ENCODE data around the gene CCDC40. TPM values are rescaled to one million over a fixed set of nuclear protein-coding genes. Genes with fewer than 3 reads are reported as not detected.

Gene CCDC40
- total RNA-seq, 1 donor from 2014 or later: 7.7 TPM

- no peak overlapping the region for H3K4me2 ChIP-seq
- peak overlapping the region; percentile 34 for H3K27ac Mint-ChIP-seq
- peaks cover 51% of the 10 kb centered on the region for H3K4me1 Mint-ChIP-seq
Observed at GRCh38 chr17:80029258-80029974, 7.0 kb upstream of the CCDC40 start.

GRCh38 chr17:80030730-80031410 is 5.6 kb upstream of the CCDC40 start:
- no peaks in the 10 kb centered on the region for H3K36me3 ChIP-seq
- H3K4me2 ChIP-seq: peak overlapping the region; percentile 4
- no peak overlapping the region for H3K27ac ChIP-seq
- TF ChIP-seq CTCF (IDR thresholded peaks at IDR 0.05): no peak
- TF ChIP-seq EZH2phosphoT487 (IDR thresholded peaks at IDR 0.05): no peak
- no peak for TF ChIP-seq EZH2 (IDR thresholded peaks at IDR 0.05)
- H3K9me3 ChIP-seq (ENCODE audit: low read depth): no peaks in the 10 kb centered on the region
- H3K4me3 ChIP-seq: no peak overlapping the region
- peaks cover 15% of the 10 kb centered on the region for H3K4me1 ChIP-seq
- Mint-ChIP-seq H3K4me1 (peaks cover 56% of the 10 kb centered on the region), H3K27me3 (ENCODE audit: insufficient read depth, low read depth) (no peaks in the 10 kb centered on the region), H3K9me3 (peaks cover 3% of the 10 kb centered on the region), H3K4me3 (no peak overlapping the region), H3K27ac (no peak overlapping the region), H3K36me3 (peaks cover 18% of the 10 kb centered on the region)
- DNase-seq (ENCODE audit: low spot score): no peak
- H4K20me1 ChIP-seq (ENCODE audit: low read depth): peaks cover 83% of the 10 kb centered on the region
- peaks cover 89% of the 10 kb centered on the region for H3K79me2 ChIP-seq (ENCODE audit: low read depth)
- peaks cover 9% of the 10 kb centered on the region for H3F3A ChIP-seq (ENCODE audit: low read depth)
- H3K9ac ChIP-seq: no peak overlapping the region
- H2AFZ ChIP-seq (replicated peaks): no peak overlapping the region
- H3K27me3 ChIP-seq: peaks cover 11% of the 10 kb centered on the region

More at GRCh38 chr17:80029258-80029974, 7.0 kb upstream of the CCDC40 start:
- Mint-ChIP-seq H3K36me3 (peaks cover 18% of the 10 kb centered on the region), H3K9me3 (peaks cover 3% of the 10 kb centered on the region), H3K4me3 (peak overlapping the region; percentile 37), H3K27me3 (ENCODE audit: insufficient read depth, low read depth) (no peaks in the 10 kb centered on the region)
- no peaks in the 10 kb centered on the region for H3K36me3 ChIP-seq
- peaks cover 14% of the 10 kb centered on the region for H3K4me1 ChIP-seq
- H3K9me3 ChIP-seq (ENCODE audit: low read depth): no peaks in the 10 kb centered on the region
- no peak overlapping the region for H2AFZ ChIP-seq (replicated peaks)
- H3F3A ChIP-seq (ENCODE audit: low read depth): peaks cover 2% of the 10 kb centered on the region
- TF ChIP-seq CTCF (IDR thresholded peaks at IDR 0.05) (no peak), EZH2phosphoT487 (IDR thresholded peaks at IDR 0.05) (no peak), EZH2 (IDR thresholded peaks at IDR 0.05) (no peak)
- H3K27ac ChIP-seq: no peak overlapping the region
- no peak for DNase-seq (ENCODE audit: low spot score)
- no peak overlapping the region for H3K4me3 ChIP-seq
- peaks cover 2% of the 10 kb centered on the region for H3K27me3 ChIP-seq
- peaks cover 87% of the 10 kb centered on the region for H3K79me2 ChIP-seq (ENCODE audit: low read depth)
- H3K9ac ChIP-seq: no peak overlapping the region
- H4K20me1 ChIP-seq (ENCODE audit: low read depth): peaks cover 87% of the 10 kb centered on the region

GRCh38 chr17:80031691-80032430 is 4.6 kb upstream of the CCDC40 start:
- no peak for TF ChIP-seq CTCF (IDR thresholded peaks at IDR 0.05)
- TF ChIP-seq EZH2phosphoT487 (IDR thresholded peaks at IDR 0.05): no peak
- peaks cover 11% of the 10 kb centered on the region for H3K27me3 ChIP-seq
- H3K9ac ChIP-seq: no peak overlapping the region
- Mint-ChIP-seq H3K27me3 (ENCODE audit: insufficient read depth, low read depth) (peaks cover 2% of the 10 kb centered on the region), H3K4me3 (peak overlapping the region; percentile 41), H3K27ac (no peak overlapping the region), H3K36me3 (peaks cover 16% of the 10 kb centered on the region), H3K4me1 (peaks cover 49% of the 10 kb centered on the region), H3K9me3 (peaks cover 3% of the 10 kb centered on the region)
- H3K36me3 ChIP-seq: no peaks in the 10 kb centered on the region
- H4K20me1 ChIP-seq (ENCODE audit: low read depth): peaks cover 74% of the 10 kb centered on the region
- H3K4me2 ChIP-seq: no peak overlapping the region
- peaks cover 15% of the 10 kb centered on the region for H3K4me1 ChIP-seq
- no peak overlapping the region for H3K4me3 ChIP-seq
- no peak overlapping the region for H2AFZ ChIP-seq (replicated peaks)
- H3F3A ChIP-seq (ENCODE audit: low read depth): peaks cover 18% of the 10 kb centered on the region
- H3K27ac ChIP-seq: no peak overlapping the region
- DNase-seq (ENCODE audit: low spot score): no peak
- peaks cover 79% of the 10 kb centered on the region for H3K79me2 ChIP-seq (ENCODE audit: low read depth)
- H3K9me3 ChIP-seq (ENCODE audit: low read depth): no peaks in the 10 kb centered on the region
